ENCODE measurements around the gene ELMO2.

Gene ELMO2

DNA sequence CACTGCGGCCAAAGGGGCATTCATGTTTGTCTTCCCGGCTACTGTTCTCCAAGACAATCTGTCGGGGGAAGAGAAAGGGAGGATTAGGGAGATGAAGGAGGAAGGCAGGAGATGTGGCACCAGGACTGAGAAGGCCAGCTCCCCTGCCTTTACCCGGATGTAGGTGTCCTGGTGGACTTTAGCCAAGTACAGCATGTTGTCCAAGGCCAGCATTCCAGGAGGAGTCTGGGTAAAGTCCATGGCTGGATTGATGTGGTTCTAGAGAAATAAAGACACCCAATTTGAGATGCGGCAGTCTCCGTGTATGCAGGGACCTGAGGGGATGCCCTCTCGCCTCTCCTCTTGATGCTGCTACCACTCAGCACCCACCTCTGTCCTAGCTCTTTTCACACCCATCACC lies 32.0 kb downstream of the ELMO2 start:
- TF ChIP-seq GLIS3 (CRISPR knock-in tag; IDR thresholded peaks at IDR 0.05) (no peak), RARB (CRISPR knock-in tag; IDR thresholded peaks at IDR 0.05) (no peak)
- TF ChIP-seq, protein P1, sequence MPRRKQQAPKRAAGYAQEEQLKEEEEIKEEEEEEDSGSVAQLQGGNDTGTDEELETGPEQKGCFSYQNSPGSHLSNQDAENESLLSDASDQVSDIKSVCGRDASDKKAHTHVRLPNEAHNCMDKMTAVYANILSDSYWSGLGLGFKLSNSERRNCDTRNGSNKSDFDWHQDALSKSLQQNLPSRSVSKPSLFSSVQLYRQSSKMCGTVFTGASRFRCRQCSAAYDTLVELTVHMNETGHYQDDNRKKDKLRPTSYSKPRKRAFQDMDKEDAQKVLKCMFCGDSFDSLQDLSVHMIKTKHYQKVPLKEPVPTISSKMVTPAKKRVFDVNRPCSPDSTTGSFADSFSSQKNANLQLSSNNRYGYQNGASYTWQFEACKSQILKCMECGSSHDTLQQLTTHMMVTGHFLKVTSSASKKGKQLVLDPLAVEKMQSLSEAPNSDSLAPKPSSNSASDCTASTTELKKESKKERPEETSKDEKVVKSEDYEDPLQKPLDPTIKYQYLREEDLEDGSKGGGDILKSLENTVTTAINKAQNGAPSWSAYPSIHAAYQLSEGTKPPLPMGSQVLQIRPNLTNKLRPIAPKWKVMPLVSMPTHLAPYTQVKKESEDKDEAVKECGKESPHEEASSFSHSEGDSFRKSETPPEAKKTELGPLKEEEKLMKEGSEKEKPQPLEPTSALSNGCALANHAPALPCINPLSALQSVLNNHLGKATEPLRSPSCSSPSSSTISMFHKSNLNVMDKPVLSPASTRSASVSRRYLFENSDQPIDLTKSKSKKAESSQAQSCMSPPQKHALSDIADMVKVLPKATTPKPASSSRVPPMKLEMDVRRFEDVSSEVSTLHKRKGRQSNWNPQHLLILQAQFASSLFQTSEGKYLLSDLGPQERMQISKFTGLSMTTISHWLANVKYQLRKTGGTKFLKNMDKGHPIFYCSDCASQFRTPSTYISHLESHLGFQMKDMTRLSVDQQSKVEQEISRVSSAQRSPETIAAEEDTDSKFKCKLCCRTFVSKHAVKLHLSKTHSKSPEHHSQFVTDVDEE (CRISPR knock-in tag; IDR thresholded peaks at IDR 0.05) = no peak
- TF ChIP-seq, protein P2, sequence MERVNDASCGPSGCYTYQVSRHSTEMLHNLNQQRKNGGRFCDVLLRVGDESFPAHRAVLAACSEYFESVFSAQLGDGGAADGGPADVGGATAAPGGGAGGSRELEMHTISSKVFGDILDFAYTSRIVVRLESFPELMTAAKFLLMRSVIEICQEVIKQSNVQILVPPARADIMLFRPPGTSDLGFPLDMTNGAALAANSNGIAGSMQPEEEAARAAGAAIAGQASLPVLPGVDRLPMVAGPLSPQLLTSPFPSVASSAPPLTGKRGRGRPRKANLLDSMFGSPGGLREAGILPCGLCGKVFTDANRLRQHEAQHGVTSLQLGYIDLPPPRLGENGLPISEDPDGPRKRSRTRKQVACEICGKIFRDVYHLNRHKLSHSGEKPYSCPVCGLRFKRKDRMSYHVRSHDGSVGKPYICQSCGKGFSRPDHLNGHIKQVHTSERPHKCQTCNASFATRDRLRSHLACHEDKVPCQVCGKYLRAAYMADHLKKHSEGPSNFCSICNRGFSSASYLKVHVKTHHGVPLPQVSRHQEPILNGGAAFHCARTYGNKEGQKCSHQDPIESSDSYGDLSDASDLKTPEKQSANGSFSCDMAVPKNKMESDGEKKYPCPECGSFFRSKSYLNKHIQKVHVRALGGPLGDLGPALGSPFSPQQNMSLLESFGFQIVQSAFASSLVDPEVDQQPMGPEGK (CRISPR knock-in tag; IDR thresholded peaks at IDR 0.05; ENCODE audit: borderline replicate concordance) = no peak
- ATAC-seq = no peak

DNA sequence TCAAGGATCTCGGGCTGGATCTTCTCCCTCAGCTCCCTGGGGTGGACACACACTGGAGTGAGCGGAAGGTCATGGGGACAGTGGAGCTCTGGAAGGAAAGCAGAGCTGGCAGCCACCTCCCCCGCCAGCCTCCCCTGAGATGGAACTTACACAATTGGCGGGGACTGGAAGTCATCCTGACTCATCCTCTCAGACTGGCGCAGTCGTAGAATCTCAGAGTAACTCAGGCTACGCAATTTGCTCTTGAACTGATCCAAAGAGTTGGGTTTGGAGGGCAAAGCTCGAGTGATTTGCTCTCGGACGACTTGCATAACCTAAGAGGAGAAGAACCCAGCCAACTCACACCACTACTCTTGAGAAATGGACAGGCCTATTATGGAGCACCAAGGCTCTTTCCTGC lies 34.8 kb downstream of the ELMO2 start:
- TF ChIP-seq ZNF565 (CRISPR knock-in tag; conservative IDR thresholded peaks at IDR 0.05; ENCODE audit: low read depth) (no peak), ESRRG (CRISPR knock-in tag; IDR thresholded peaks at IDR 0.05) (no peak), ISL1 (CRISPR knock-in tag; IDR thresholded peaks at IDR 0.05) (no peak), RARB (CRISPR knock-in tag; IDR thresholded peaks at IDR 0.05) (no peak), PPARA (CRISPR knock-in tag; IDR thresholded peaks at IDR 0.05; ENCODE audit: borderline replicate concordance) (no peak), SNAI2 (CRISPR knock-in tag; IDR thresholded peaks at IDR 0.05) (no peak), CSDC2 (CRISPR knock-in tag; IDR thresholded peaks at IDR 0.05) (no peak), ARNTL (CRISPR knock-in tag; IDR thresholded peaks at IDR 0.05; ENCODE audit: borderline replicate concordance, low read depth) (no peak), OSR1 (CRISPR knock-in tag; IDR thresholded peaks at IDR 0.05) (no peak), ZFP3 (CRISPR knock-in tag; IDR thresholded peaks at IDR 0.05) (no peak), TOX (CRISPR knock-in tag; IDR thresholded peaks at IDR 0.05; ENCODE audit: borderline replicate concordance) (no peak), ZC3H10 (CRISPR knock-in tag; IDR thresholded peaks at IDR 0.05) (no peak), BACH2 (CRISPR knock-in tag; IDR thresholded peaks at IDR 0.05; ENCODE audit: borderline replicate concordance) (no peak), TCF4 (CRISPR knock-in tag; IDR thresholded peaks at IDR 0.05; ENCODE audit: borderline replicate concordance) (no peak), ZNF8 (CRISPR knock-in tag; IDR thresholded peaks at IDR 0.05) (no peak), ZNF70 (CRISPR knock-in tag; IDR thresholded peaks at IDR 0.05) (no peak)
- TF ChIP-seq, protein P1 (CRISPR knock-in tag; IDR thresholded peaks at IDR 0.05) = no peak
- TF ChIP-seq, protein P3, sequence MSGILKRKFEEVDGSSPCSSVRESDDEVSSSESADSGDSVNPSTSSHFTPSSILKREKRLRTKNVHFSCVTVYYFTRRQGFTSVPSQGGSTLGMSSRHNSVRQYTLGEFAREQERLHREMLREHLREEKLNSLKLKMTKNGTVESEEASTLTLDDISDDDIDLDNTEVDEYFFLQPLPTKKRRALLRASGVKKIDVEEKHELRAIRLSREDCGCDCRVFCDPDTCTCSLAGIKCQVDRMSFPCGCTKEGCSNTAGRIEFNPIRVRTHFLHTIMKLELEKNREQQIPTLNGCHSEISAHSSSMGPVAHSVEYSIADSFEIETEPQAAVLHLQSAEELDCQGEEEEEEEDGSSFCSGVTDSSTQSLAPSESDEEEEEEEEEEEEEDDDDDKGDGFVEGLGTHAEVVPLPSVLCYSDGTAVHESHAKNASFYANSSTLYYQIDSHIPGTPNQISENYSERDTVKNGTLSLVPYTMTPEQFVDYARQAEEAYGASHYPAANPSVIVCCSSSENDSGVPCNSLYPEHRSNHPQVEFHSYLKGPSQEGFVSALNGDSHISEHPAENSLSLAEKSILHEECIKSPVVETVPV (CRISPR knock-in tag; IDR thresholded peaks at IDR 0.05) = no peak
- TF ChIP-seq, protein P2 (CRISPR knock-in tag; IDR thresholded peaks at IDR 0.05; ENCODE audit: borderline replicate concordance) = no peak
- TF ChIP-seq, protein P4, sequence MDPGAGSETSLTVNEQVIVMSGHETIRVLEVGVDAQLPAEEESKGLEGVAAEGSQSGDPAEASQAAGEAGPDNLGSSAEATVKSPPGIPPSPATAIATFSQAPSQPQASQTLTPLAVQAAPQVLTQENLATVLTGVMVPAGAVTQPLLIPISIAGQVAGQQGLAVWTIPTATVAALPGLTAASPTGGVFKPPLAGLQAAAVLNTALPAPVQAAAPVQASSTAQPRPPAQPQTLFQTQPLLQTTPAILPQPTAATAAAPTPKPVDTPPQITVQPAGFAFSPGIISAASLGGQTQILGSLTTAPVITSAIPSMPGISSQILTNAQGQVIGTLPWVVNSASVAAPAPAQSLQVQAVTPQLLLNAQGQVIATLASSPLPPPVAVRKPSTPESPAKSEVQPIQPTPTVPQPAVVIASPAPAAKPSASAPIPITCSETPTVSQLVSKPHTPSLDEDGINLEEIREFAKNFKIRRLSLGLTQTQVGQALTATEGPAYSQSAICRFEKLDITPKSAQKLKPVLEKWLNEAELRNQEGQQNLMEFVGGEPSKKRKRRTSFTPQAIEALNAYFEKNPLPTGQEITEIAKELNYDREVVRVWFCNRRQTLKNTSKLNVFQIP (CRISPR knock-in tag; IDR thresholded peaks at IDR 0.05; ENCODE audit: borderline replicate concordance, low read depth) = no peak
- no peak for ATAC-seq

Data from SK-N-SH treated with all-trans-retinoic acid at 6 μM for 48 hours (cell line).